GM23338 (cell line): Measurements from ENCODE around the gene FARP1. TPM values are rescaled to one million over a fixed set of nuclear protein-coding genes. Genes with fewer than 3 reads are reported as not detected.

ENCODE experiments used
- ATAC-seq: fragments of 200-7000 bp; cut with Tn5 transposase; 3 replicates; pipeline ENCODE4 v1.9.1; 2020
- DNase-seq: peaks from one replicate; pipeline ENCODE4 v3.0.0-alpha.2; 2015; ENCODE audit warnings: low spot score
- H2AFZ ChIP-seq: fragments of 200-600 bp; sonication (generic); 2 replicates; pipeline ENCODE4 v1.8.0; 2016; ENCODE audit warnings: antibody characterized with exemption, mild to moderate bottlenecking, moderate library complexity
- H3F3A ChIP-seq: fragments of 200-600 bp; sonication (generic); replicated peaks from 2 replicates; pipeline ENCODE4 v1.8.0; 2017; ENCODE audit warnings: antibody characterized with exemption, mixed run types, low read depth
- H3K27ac ChIP-seq: fragments of 200-600 bp; sonication (generic); 2 replicates; pipeline ENCODE4 v1.6.1; 2016; ENCODE audit warnings: low read depth
- H3K27me3 ChIP-seq: fragments of 200-600 bp; sonication (generic); 2 replicates; pipeline ENCODE4 v1.8.0; 2016; ENCODE audit warnings: mild to moderate bottlenecking, mixed run types, moderate library complexity; ENCODE audit not compliant: insufficient read depth
- H3K36me3 ChIP-seq: fragments of 200-600 bp; sonication (generic); 2 replicates; pipeline ENCODE4 v1.8.0; 2016; ENCODE audit warnings: mild to moderate bottlenecking; ENCODE audit not compliant: insufficient read depth
- H3K4me1 ChIP-seq: fragments of 200-600 bp; sonication (generic); 2 replicates; pipeline ENCODE4 v1.8.0; 2016; ENCODE audit warnings: mild to moderate bottlenecking, moderate library complexity; ENCODE audit not compliant: insufficient read depth
- H3K4me2 ChIP-seq: fragments of 200-600 bp; sonication (generic); 2 replicates; pipeline ENCODE4 v1.7.1; 2017; ENCODE audit warnings: mixed run types
- H3K4me3 ChIP-seq: fragments of 200-600 bp; sonication (generic); 2 replicates; pipeline ENCODE4 v1.6.1; 2016; ENCODE audit warnings: mixed run types
- H3K79me2 ChIP-seq: fragments of 200-600 bp; sonication (generic); replicated peaks from 2 replicates; pipeline ENCODE4 v1.8.0; 2017; ENCODE audit warnings: mild to moderate bottlenecking; ENCODE audit not compliant: insufficient read depth
- H3K9me2 ChIP-seq: fragments of 200-600 bp; sonication (generic); 2 replicates; pipeline ENCODE4 v1.8.0; 2017; ENCODE audit not compliant: insufficient read depth
- H4K20me1 ChIP-seq: fragments of 200-600 bp; sonication (generic); replicated peaks from 2 replicates; pipeline ENCODE4 v1.8.0; 2017; ENCODE audit warnings: mild to moderate bottlenecking; ENCODE audit not compliant: insufficient read depth
- H3K27ac Mint-ChIP-seq: 2 replicates; pipeline ENCODE4 v1.8.0; 2020; ENCODE audit warnings: inconsistent platforms, mild to moderate bottlenecking, moderate library complexity, mixed read lengths
- H3K27me3 Mint-ChIP-seq: 3 replicates; pipeline ENCODE4 v1.8.0; 2022; ENCODE audit warnings: low read depth, mild to moderate bottlenecking, moderate library complexity, mixed read lengths, inconsistent platforms; ENCODE audit not compliant: insufficient read depth, poor library complexity
- H3K36me3 Mint-ChIP-seq: 3 replicates; pipeline ENCODE4 v1.8.0; 2021; ENCODE audit warnings: low read depth, mild to moderate bottlenecking, inconsistent platforms, moderate library complexity, mixed read lengths
- H3K4me1 Mint-ChIP-seq: 3 replicates; pipeline ENCODE4 v1.8.0; 2020; ENCODE audit warnings: mild to moderate bottlenecking, inconsistent platforms, mixed read lengths
- H3K4me3 Mint-ChIP-seq: 3 replicates; pipeline ENCODE4 v1.8.0; 2021; ENCODE audit warnings: moderate library complexity, mild to moderate bottlenecking, inconsistent platforms, mixed read lengths
- H3K9me3 Mint-ChIP-seq: 3 replicates; pipeline ENCODE4 v1.8.0; 2020; ENCODE audit warnings: moderate library complexity, mild to moderate bottlenecking, inconsistent platforms, mixed read lengths
- CREB1 ChIP-seq: fragments of 250-450 bp; sonication (Bioruptor Pico); IDR thresholded peaks from 2 replicates; pipeline ENCODE4 v1.5.0; 2020; ENCODE audit warnings: low read depth, mild to moderate bottlenecking, moderate library complexity
- CTCF ChIP-seq, 2 experiments: fragments of 200-600 bp in 1 of 2; sonication (generic) in 1 of 2; conservative IDR thresholded peaks; 2 replicates each; pipeline versions ENCODE4 v1.5.1 to v1.6.1; 2016 to 2017; ENCODE audit warnings: antibody characterized with exemption in 2 of 2, low read depth in 2 of 2, mild to moderate bottlenecking in 2 of 2, moderate library complexity in 1 of 2
- POLR2AphosphoS5 ChIP-seq: IDR thresholded peaks from 2 replicates; pipeline ENCODE4 v1.6.1; 2016; ENCODE audit warnings: antibody characterized with exemption, low read depth
- REST ChIP-seq: IDR thresholded peaks from one replicate; pipeline ENCODE4 v1.6.1; 2018; ENCODE audit warnings: antibody characterized with exemption; ENCODE audit not compliant: unreplicated experiment
- STAT1 ChIP-seq: IDR thresholded peaks from one replicate; pipeline ENCODE4 v1.6.1; 2016; ENCODE audit warnings: antibody characterized with exemption; ENCODE audit not compliant: unreplicated experiment
- ZNF462 ChIP-seq: fragments of 250-450 bp; sonication (Bioruptor Pico); IDR thresholded peaks from 2 replicates; pipeline ENCODE4 v1.5.0; 2020; ENCODE audit warnings: mild to moderate bottlenecking, moderate library complexity
- polyA plus RNA-seq: library from polyadenylated mRNA; unstranded; fragments of >200 nt; fragmentation: Nextera tagmentation; extraction: Ambion mirVana; gene quantifications from 2 replicates; pipeline ENCODE4 v1.2.1, GENCODE V29; 2016
- total RNA-seq: library from RNA; depleted of rRNA; stranded (reverse); fragments of >200 nt; shearing (Covaris generic); gene quantifications from 2 replicates; pipeline ENCODE4 v1.2.3, GENCODE V29; 2014

Gene FARP1
- total and polyA plus RNA-seq, 2 experiments from 2014 or later, result 53.6 to 82.5 TPM

- ATAC-seq (0 out of 3 replicates have a peak, but pooled peaks have one; percentile 6), DNase-seq (no peak)
- H3K27ac ChIP-seq, result peak overlapping the region; percentile 48; the same call in 1 of the 2 replicates
- H3K79me2 ChIP-seq, result peaks cover 96% of the 10 kb centered on the region
- Mint-ChIP-seq H3K36me3 (peaks cover 3% of the 10 kb centered on the region; the same call in 2 of the 3 replicates), H3K9me3 (no peaks in the 10 kb centered on the region), H3K27me3 (peaks cover 10% of the 10 kb centered on the region), H3K4me1 (peaks cover 85% of the 10 kb centered on the region), H3K4me3 (no peak overlapping the region), H3K27ac (no peak overlapping the region)
- H4K20me1 ChIP-seq, result peaks cover 60% of the 10 kb centered on the region
- H2AFZ ChIP-seq, result no peak overlapping the region
- no peaks in the 10 kb centered on the region for H3K9me2 ChIP-seq
- H3K4me2 ChIP-seq, result no peak overlapping the region
- H3K4me3 ChIP-seq, result no peak overlapping the region
- TF ChIP-seq REST, result no peak
- no peak for TF ChIP-seq STAT1
- no peak for TF ChIP-seq CREB1
- no peak for TF ChIP-seq CTCF (conservative IDR thresholded peaks at IDR 0.05; ENCODE audit: low read depth in 2 of 2)
- no peak for TF ChIP-seq POLR2AphosphoS5
- no peak for TF ChIP-seq ZNF462 (CRISPR knock-in tag)
- H3F3A ChIP-seq, result 0 out of 2 replicates have a peak, but pooled peaks cover 3% of the 10 kb centered on the region
- H3K36me3 ChIP-seq, result no peaks in the 10 kb centered on the region
- H3K27me3 ChIP-seq, result no peaks in the 10 kb centered on the region
- peaks cover 86% of the 10 kb centered on the region for H3K4me1 ChIP-seq
Observed at GRCh38 chr13:98489446-98490194, 346.7 kb downstream of the FARP1 start.
